MM.1S (cell line): ENCODE measurements around the gene GMPR.

Experiments used
- DNase-seq: peaks from one replicate; pipeline ENCODE4 v3.0.0-alpha.2; 2015
- H2AFZ ChIP-seq: fragments of 300-600 bp; sonication (generic); 2 replicates; pipeline ENCODE4 v1.6.0; 2016; ENCODE audit warnings: antibody characterized with exemption, low read length
- H3F3A ChIP-seq: fragments of 300-600 bp; sonication (generic); 2 replicates; pipeline ENCODE4 v1.6.1; 2016; ENCODE audit warnings: mild to moderate bottlenecking, antibody characterized with exemption, low read length, moderate library complexity, mixed read lengths; ENCODE audit not compliant: insufficient read depth
- H3K27ac ChIP-seq: fragments of 300-600 bp; sonication (generic); 2 replicates; pipeline ENCODE4 v1.5.1; 2016; ENCODE audit warnings: mild to moderate bottlenecking, low read length
- H3K27me3 ChIP-seq: fragments of 300-600 bp; sonication (generic); replicated peaks from 2 replicates; pipeline ENCODE4 v1.6.0; 2016; ENCODE audit warnings: low read length; ENCODE audit not compliant: insufficient read depth
- H3K36me3 ChIP-seq: fragments of 300-600 bp; sonication (generic); replicated peaks from 2 replicates; pipeline ENCODE4 v1.6.1; 2016; ENCODE audit warnings: mild to moderate bottlenecking, low read length, mixed read lengths; ENCODE audit not compliant: insufficient read depth
- H3K4me1 ChIP-seq: fragments of 300-600 bp; sonication (generic); 2 replicates; pipeline ENCODE4 v1.6.1; 2016; ENCODE audit warnings: low read length, mixed read lengths
- H3K4me2 ChIP-seq: fragments of 300-600 bp; sonication (generic); 2 replicates; pipeline ENCODE4 v1.6.0; 2016; ENCODE audit warnings: low read depth, low read length
- H3K4me3 ChIP-seq: fragments of 300-600 bp; sonication (generic); 2 replicates; pipeline ENCODE4 v1.5.1; 2016; ENCODE audit warnings: low read length, mixed read lengths
- H3K79me2 ChIP-seq: fragments of 300-600 bp; sonication (generic); 2 replicates; pipeline ENCODE4 v1.6.1; 2016; ENCODE audit warnings: mixed run types, low read length, mixed read lengths
- H3K9ac ChIP-seq: fragments of 300-600 bp; sonication (generic); 2 replicates; pipeline ENCODE4 v1.6.1; 2016; ENCODE audit warnings: low read length, mixed read lengths
- H3K9me2 ChIP-seq: fragments of 300-600 bp; sonication (generic); replicated peaks from 2 replicates; pipeline ENCODE4 v1.6.1; 2016; ENCODE audit warnings: mild to moderate bottlenecking, low read length, mixed read lengths; ENCODE audit not compliant: insufficient read depth
- H3K9me3 ChIP-seq: fragments of 300-600 bp; sonication (generic); replicated peaks from 2 replicates; pipeline ENCODE4 v1.6.1; 2016; ENCODE audit warnings: mild to moderate bottlenecking, low read length, mixed read lengths; ENCODE audit not compliant: insufficient read depth
- H4K20me1 ChIP-seq: fragments of 300-600 bp; sonication (generic); 2 replicates; pipeline ENCODE4 v1.6.1; 2016; ENCODE audit warnings: mild to moderate bottlenecking, low read length, moderate library complexity, mixed read lengths; ENCODE audit not compliant: insufficient read depth
- CTCF ChIP-seq: fragments of 300-600 bp; sonication (generic); IDR thresholded peaks from 2 replicates; pipeline ENCODE4 v1.5.1; 2016; ENCODE audit warnings: antibody characterized with exemption, low read length, mixed read lengths
- EZH2 ChIP-seq: fragments of 300-600 bp; sonication (generic); optimal IDR thresholded peaks from 2 replicates; pipeline ENCODE3; 2017; ENCODE audit warnings: low read depth, mild to moderate bottlenecking, antibody characterized with exemption, low read length, mixed read lengths
- EZH2phosphoT487 ChIP-seq: fragments of 300-600 bp; sonication (generic); IDR thresholded peaks from 2 replicates; pipeline ENCODE4 v1.6.1; 2018; ENCODE audit warnings: antibody characterized with exemption, low read length

GMPR gene

DNA sequence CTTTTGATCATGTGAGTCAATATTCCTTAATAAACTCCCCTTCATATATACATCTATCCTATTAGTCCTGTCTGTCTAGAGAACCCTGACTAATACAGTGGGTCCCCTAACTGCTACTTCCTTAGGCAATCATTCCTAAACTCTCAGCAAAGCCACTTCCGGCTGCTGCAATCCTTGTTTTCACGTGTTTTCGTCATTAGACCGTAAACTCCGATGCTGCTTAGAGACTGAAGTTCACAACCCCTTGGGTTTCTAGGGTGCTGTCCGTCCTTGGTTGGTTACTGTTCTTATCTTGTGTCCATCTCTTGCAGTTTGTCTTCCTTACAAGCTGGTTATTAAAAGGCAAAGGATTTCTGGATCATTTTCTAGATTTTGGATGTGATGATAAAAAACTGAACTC lies 106.4 kb downstream of the GMPR start:
- Histone ChIP-seq H3K4me3 (no peak overlapping the region), H3K4me2 (no peak overlapping the region), H3K36me3 (no peaks in the 10 kb centered on the region), H3K9ac (no peak overlapping the region), H3K27ac (no peak overlapping the region), H4K20me1 (no peaks in the 10 kb centered on the region), H3K4me1 (no peaks in the 10 kb centered on the region), H3K79me2 (no peaks in the 10 kb centered on the region), H3K27me3 (no peaks in the 10 kb centered on the region), H3K9me3 (no peaks in the 10 kb centered on the region), H3K9me2 (no peaks in the 10 kb centered on the region), H2AFZ (no peak overlapping the region), H3F3A (no peaks in the 10 kb centered on the region)
- TF ChIP-seq EZH2 (no peak), EZH2phosphoT487 (no peak), CTCF (no peak)
- no peak for DNase-seq
